ENCODE measurements around the gene KRT8.

The KRT8 gene

DNA sequence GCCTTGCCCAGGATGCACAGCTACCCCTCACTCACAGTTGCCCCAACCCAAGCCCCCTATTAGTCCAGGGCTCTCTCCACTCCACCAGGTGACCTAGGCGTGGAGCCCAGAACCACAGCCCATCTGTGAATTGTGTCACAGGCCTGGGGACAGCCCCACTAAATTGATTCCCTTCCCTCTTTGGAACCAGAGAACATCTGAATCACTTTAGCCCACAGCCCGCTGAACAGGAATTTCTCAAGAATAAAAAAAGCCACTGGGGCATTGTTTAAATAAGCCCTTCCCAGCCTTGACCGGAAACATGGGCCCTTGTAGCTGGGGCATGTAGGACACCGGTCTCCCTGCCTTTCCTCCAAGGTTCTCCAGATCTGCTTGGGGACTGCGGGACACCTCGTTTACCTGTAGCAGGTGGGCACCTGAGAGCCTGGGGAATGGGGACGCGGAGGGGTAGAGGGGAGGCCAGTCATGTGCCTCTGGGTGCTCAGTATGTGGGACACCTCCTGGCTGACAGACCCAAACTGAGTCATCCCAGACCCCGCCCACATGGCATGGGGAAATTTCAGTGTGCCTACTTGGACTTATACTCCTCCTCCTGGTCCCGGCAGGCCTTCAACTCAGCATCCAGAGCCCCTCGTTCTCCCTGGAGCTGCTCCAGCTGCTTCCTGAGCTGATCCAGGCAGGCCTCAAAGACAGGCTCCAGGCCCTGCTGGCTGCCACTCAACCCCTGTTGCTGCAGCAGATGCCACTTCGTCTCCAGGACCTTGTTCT, 57.4 kb downstream of the KRT8 start:
- peak; percentile 32 for DNase-seq (ENCODE audit: low spot score)
